A204.1 (cell line): ENCODE results near the gene NPL.

ENCODE experiments used
- FAIRE-seq: peaks from 2 replicates; lab custom pipeline; 2012; peaks lifted over from hg19 to GRCh38; lab: Jason Lieb, UNC

Gene NPL

GRCh38 chr1:182789138-182790076 is at the start of gene NPL:
NPL (plus strand) TSS chr1:182789773; CDS start chr1:182794372, 4,599 bp downstream.
- no peak for FAIRE-seq

GRCh38 chr1:182740120-182740519 is 49.5 kb upstream of the NPL start:
- no peak for FAIRE-seq

- FAIRE-seq: no peak
These were observed 46.8 kb upstream of the NPL start for GRCh38 chr1:182742780-182743179.

GRCh38 chr1:182752077-182752988 is 37.2 kb upstream of the NPL start:
- no peak for FAIRE-seq

- FAIRE-seq: no peak
These were observed 35.5 kb upstream of the NPL start for GRCh38 chr1:182754087-182754486.

- FAIRE-seq: no peak
These were observed 34.8 kb upstream of the NPL start for GRCh38 chr1:182754543-182755314.

- no peak for FAIRE-seq
These were observed 33.9 kb upstream of the NPL start for GRCh38 chr1:182755632-182756031.

GRCh38 chr1:182756423-182756822 is 33.1 kb upstream of the NPL start:
- FAIRE-seq: no peak

- no peak for FAIRE-seq
These were observed 27.9 kb upstream of the NPL start for GRCh38 chr1:182761396-182762395.

- no peak for FAIRE-seq
These were observed 27.0 kb upstream of the NPL start for GRCh38 chr1:182762536-182762935.

GRCh38 chr1:182764029-182764727 is 25.4 kb upstream of the NPL start:
- FAIRE-seq: no peak

GRCh38 chr1:182765391-182765790 is 24.2 kb upstream of the NPL start:
- no peak for FAIRE-seq

GRCh38 chr1:182766050-182766449 is 23.5 kb upstream of the NPL start:
- FAIRE-seq: no peak

- FAIRE-seq: no peak
These were observed 22.5 kb upstream of the NPL start for GRCh38 chr1:182766881-182767645.

GRCh38 chr1:182768963-182769362 is 20.6 kb upstream of the NPL start:
- no peak for FAIRE-seq

- FAIRE-seq: no peak
These were observed 19.3 kb upstream of the NPL start for GRCh38 chr1:182770232-182770631.

GRCh38 chr1:182771187-182771984 is 18.2 kb upstream of the NPL start:
- no peak for FAIRE-seq

GRCh38 chr1:182777386-182777785 is 12.2 kb upstream of the NPL start:
- FAIRE-seq: no peak

- no peak for FAIRE-seq
These were observed 10.7 kb upstream of the NPL start for GRCh38 chr1:182778862-182779261.
